GM21423 (cell line): ENCODE measurements around the gene CERS1.

ENCODE experiments used
- ATAC-seq: cut with Tn5 transposase; IDR thresholded peaks from one replicate; pipeline ENCODE4 v1.9.1; 2021; ENCODE audit warnings: mild to moderate bottlenecking, moderate library complexity; ENCODE audit not compliant: unreplicated experiment

The CERS1 gene

DNA sequence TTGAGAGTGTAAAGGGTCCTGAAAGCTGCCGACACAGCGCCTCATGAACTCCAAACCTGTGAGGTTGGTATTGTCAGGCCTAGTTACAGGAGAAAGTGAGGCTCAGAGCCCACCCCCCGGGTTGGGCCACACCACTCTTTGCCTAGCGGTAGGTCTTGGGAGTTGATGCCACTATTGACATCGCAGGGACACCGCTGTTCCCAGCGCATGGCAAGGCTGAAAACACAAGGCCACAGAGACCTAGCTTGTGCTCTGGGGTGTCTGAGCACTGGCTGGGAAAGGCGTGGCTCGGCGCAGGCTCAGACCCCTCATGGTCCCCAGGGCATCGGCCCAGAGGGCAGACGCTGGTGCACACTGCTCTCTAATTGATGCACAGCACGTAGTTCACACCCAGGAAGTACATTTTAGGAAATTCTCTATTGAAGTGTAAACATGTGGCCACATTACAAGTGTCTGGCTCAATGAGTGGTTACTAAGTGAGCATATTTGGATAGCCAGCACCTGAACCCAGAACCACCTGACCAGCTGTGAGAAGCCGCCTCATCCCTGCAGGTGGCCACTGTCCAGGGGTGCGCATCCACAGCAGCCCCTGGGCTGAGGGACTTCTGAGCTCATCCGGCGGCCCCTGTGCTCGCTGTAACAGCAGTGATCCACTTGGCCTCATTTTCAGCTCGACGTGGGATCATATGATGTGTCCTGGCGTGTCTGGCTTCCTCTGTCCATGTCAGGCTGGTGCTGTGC lies 36.9 kb downstream of the CERS1 start:
- no peak for ATAC-seq

DNA sequence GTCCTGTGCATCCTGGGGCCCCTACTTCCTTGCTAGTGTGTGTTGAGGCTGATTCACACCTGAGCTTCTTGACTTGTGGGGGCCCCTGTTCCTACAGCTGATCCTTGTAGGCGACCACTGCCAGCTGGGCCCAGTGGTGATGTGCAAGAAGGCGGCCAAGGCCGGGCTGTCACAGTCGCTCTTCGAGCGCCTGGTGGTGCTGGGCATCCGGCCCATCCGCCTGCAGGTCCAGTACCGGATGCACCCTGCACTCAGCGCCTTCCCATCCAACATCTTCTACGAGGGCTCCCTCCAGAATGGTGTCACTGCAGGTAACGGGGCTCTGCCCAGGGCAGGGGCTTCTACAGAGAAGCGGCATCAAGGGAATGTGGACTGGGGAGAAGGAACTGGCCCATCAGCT lies 38.7 kb downstream of the CERS1 start:
- no peak for ATAC-seq

GRCh38 chr19:18856385-18857126 lies 39.4 kb downstream of the CERS1 start:
- ATAC-seq, result no peak

DNA sequence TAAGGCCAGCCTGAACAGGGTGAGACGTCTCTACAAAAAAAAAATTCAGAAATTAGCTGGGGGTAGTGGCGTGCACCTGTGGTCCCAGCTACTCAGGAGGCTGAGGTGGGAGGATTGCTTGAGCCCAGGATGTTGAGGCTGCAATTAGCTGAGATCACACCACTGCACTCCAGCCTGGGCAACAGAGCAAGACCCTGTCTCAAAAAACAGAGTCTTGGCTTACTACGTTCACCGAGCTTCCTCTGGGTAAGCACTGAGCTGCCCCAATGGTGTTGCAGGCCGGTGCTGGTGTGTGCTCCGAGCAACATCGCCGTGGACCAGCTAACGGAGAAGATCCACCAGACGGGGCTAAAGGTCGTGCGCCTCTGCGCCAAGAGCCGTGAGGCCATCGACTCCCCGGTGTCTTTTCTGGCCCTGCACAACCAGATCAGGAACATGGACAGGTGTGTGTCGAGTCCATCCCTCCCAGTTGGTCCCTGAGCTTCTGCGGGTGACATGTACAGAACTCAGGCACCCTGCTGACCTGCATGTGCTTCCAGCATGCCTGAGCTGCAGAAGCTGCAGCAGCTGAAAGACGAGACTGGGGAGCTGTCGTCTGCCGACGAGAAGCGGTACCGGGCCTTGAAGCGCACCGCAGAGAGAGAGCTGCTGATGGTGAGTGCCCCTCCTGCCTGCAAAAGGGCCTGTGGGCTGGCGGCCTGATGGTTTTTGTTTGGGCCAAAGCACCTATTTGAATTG lies 40.1 kb downstream of the CERS1 start:
- no peak for ATAC-seq

GRCh38 chr19:18854982-18855381 lies 41.0 kb downstream of the CERS1 start:
- ATAC-seq, result no peak

- ATAC-seq, result no peak
Measured at GRCh38 chr19:18853755-18854427, 42.1 kb downstream of the CERS1 start.

GRCh38 chr19:18852648-18853047 lies 43.3 kb downstream of the CERS1 start:
- no peak for ATAC-seq

GRCh38 chr19:18851673-18852325 lies 44.2 kb downstream of the CERS1 start:
- ATAC-seq, result no peak

GRCh38 chr19:18850471-18851375 lies 45.2 kb downstream of the CERS1 start:
- no peak for ATAC-seq

DNA sequence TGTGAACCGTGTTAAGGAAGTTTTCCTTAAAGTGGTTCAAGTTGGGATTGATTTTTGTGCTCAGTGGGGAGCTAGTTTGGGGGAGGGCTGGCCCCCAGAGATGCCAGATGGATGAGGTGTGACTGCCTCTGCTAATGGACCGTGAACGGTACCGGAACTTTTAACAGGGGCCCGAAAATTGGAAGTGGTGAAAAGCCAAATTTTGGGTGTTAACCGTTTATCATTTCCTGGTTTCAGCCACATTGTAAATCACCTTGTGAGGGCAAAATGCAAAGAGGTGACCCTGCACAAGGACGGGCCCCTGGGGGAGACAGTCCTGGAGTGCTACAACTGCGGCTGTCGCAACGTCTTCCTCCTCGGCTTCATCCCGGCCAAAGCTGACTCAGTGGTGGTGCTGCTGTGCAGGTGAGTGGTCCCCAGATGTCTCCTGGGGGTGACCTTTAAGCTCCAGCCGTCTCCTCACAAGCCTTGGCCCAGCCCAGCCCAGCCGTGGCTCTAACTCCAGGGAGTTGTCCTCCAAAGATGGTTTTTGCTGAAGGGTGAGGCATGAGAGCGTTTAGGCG lies 46.0 kb downstream of the CERS1 start:
- ATAC-seq, result no peak

GRCh38 chr19:18848878-18849661 lies 46.9 kb downstream of the CERS1 start:
- no peak for ATAC-seq

DNA sequence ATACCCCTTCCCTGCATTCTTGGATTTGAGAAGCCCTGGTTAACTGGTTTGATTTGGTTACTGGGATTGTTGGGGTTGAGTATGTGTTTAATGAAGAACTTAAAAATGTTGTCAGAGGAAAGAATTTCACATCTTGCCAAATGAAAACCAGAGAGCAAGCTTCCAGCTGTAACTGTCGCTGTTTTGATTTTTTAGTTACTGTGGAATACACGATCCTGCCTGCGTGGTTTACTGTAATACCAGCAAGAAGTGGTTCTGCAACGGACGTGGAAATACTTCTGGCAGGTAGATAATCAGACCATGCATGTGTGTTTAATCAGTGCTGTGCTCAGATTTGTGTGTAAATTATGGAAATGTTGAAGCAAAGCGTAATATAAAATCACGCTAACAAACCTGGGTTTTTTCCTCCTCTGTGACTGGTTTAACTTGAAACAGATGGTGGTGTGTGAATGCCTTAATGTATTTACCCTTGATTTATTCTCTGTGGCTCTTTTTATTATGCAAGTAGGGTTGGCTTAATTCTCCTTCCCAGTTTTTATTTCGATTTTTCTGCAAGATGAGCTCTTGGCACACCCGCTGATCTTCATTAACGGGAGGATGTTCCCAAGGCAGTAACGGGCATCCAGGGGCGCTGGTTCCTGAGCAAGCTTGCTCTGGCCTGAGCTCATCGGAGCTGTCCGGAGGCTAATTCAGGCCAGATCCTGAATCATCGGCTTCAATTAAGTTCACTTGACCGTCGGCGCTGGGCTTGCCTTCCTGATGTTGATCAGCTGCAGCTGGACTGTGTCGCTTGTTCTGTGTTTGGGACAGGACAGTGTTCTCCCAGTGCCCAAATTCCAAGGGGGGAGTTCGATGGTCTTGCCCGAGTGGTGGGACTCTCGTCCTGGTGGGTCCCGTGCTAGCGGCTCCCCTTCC lies 48.2 kb downstream of the CERS1 start:
- ATAC-seq, result no peak

DNA sequence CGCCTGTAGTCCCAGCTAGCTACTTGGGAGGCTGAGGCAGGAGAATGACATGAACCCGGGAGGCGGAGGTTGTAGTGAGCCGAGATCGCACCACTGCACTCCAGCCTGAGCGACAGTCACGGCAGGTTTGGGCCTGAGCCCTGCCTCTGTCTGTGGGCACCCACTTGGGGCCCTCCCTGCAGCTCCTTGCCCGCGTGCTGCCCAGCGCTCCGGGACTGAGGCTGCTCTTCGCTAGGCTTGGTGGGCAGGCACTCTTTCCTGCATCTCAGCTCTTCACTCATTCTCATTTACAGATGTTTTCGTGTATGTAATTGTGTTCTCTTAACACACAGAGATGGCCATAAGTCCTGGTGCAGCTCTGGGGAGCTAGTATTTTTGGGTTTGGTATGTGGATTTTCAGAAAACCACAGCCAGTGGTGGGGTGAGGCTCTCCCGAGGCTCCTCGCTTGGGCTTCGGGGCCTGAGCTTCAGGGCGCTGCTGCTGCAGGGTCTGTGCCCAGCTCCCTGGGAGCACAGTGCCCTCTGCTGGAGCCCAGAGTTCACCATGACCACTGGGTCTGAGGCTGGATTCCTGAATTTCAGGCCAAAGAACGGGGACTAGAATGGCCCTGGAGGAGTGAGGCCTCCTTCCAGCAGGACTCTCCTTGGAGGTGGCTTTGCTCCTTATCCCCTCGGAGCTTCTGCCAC lies 49.0 kb downstream of the CERS1 start:
- ATAC-seq, result no peak

- no peak for ATAC-seq
Measured at GRCh38 chr19:18845961-18846360, 50.0 kb downstream of the CERS1 start.

DNA sequence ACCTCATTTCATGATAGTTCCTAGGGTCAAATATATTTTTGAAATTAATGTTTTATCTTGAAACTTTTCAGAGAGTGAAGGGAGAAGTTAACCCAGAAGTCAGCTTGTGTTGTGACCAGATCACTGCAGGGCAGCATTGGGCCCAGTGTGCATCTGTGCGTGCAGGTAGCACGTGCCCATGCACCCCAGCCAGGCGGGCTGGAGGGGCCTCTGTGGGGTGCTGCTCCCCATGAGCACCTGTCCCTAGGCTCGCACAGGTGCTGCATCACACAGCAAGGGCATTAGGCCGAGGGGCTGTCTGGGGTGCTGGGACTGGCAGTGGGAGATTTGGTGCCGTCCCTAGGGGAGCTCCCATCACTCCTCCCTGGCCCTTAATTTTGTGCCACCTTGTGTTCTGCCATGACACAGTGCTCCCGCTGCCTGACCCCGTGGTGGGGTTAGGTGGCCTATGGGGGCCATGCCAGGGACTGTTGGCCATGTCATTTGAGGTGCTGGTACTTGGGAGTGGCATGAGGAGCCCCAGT lies 51.1 kb downstream of the CERS1 start:
- ATAC-seq, result no peak

- no peak for ATAC-seq
Measured at GRCh38 chr19:18843960-18844359, 52.0 kb downstream of the CERS1 start.

DNA sequence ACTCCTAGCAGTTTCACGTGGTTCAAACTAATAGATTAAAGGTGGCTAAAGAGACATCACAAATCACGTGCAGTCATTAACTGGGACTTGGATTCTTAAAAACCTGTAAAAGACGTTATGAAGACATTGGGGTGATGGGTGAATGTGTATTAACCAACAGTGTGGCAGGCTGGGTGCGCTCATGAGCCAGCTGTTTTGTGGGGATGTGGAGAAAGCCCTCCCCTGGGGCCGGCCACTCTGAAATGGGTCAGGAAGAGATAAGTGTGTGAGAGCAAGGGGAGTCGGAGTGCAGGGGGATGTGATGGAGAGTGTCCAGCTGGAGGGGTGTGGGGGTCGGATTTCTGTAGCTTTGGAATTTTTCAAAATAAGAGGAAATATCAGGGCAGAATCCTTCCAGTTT lies 53.8 kb downstream of the CERS1 start:
- no peak for ATAC-seq
